T-cell (primary cell): Measurements from ENCODE around the gene KCNMA1. TPM values are rescaled to one million over a fixed set of nuclear protein-coding genes. Genes with fewer than 3 reads are reported as not detected.

Experiments
- ATAC-seq, 4 experiments: fragments of 200-7000 bp in 3 of 4; fragments of 150-1000 bp in 1 of 4; cut with Tn5 transposase; replicated peaks in 1 of 4; 1 replicate in 3 of 4; 2 replicates in 1 of 4; pipeline ENCODE4 v1.10.0; 2021; ENCODE audit warnings: moderate library complexity in 3 of 4, mild to moderate bottlenecking in 2 of 4, moderate number of reproducible peaks in 1 of 4
- CTCF ChIA-PET, 2 donors: fragments of 300-600 bp; sonication (Branson Sonifier 250); formaldehyde crosslinking; loops; one replicate each; lab custom pipeline; 2022; ENCODE audit warnings: antibody characterized with exemption in 2 of 2; lab: Charles Lee
- POLR2A ChIA-PET, 2 donors: fragments of 300-600 bp; sonication (Branson Sonifier 250); formaldehyde crosslinking; loops; one replicate each; lab custom pipeline; 2022; ENCODE audit warnings: antibody characterized with exemption in 2 of 2; lab: Charles Lee
- DNase-seq, 35 experiments: peaks; one replicate each; pipeline versions ENCODE4 v3.0.0 to v3.0.0-alpha.2; 2013 to 2023
- H3K27ac ChIP-seq: one replicate; pipeline ENCODE4 v1.5.1; 2013; ENCODE audit warnings: low read length
- H3K27me3 ChIP-seq, 2 experiments: replicated peaks in 1 of 2; 1 replicate in 1 of 2; 2 replicates in 1 of 2; pipeline versions ENCODE4 v1.6.1 to v1.7.0; 2013; ENCODE audit warnings: low read length in 1 of 2, mixed read lengths in 1 of 2; ENCODE audit not compliant: control insufficient read depth in 2 of 2, insufficient read depth in 2 of 2; ENCODE audit errors: extremely low read depth in 1 of 2
- H3K36me3 ChIP-seq, 2 donors: 1 replicate in 1 of 2; 2 replicates in 1 of 2; pipeline versions ENCODE4 v1.6.1 to v1.7.0; 2013; ENCODE audit warnings: low read length in 1 of 2; ENCODE audit not compliant: control insufficient read depth in 2 of 2, insufficient read depth in 1 of 2; ENCODE audit errors: extremely low read depth in 1 of 2
- H3K4me1 ChIP-seq, 2 experiments: 1 replicate in 1 of 2; 2 replicates in 1 of 2; pipeline versions ENCODE4 v1.6.1 to v1.7.0; 2013; ENCODE audit warnings: low read length in 2 of 2, mixed read lengths in 1 of 2; ENCODE audit not compliant: insufficient read depth in 2 of 2, control insufficient read depth in 1 of 2; ENCODE audit errors: extremely low read depth in 1 of 2
- H3K4me3 ChIP-seq, 2 donors: 1 replicate in 1 of 2; 2 replicates in 1 of 2; pipeline versions ENCODE4 v1.5.1 to v1.7.0; 2013; ENCODE audit warnings: mild to moderate bottlenecking in 2 of 2, low read length in 1 of 2, moderate library complexity in 1 of 2; ENCODE audit not compliant: control insufficient read depth in 1 of 2; ENCODE audit errors: extremely low read depth in 1 of 2
- H3K9me3 ChIP-seq: 2 replicates; pipeline ENCODE4 v1.7.0; 2013
- H3K27ac Mint-ChIP-seq, 2 donors: one replicate each; pipeline ENCODE4 v1.8.0; 2020 to 2021; ENCODE audit warnings: mild to moderate bottlenecking in 2 of 2, mixed read lengths in 2 of 2
- H3K27me3 Mint-ChIP-seq, 2 donors: one replicate each; pipeline ENCODE4 v1.8.0; 2021 to 2022; ENCODE audit warnings: mixed read lengths in 2 of 2
- H3K36me3 Mint-ChIP-seq: one replicate; pipeline ENCODE4 v1.8.0; 2021; ENCODE audit warnings: mixed read lengths
- H3K4me1 Mint-ChIP-seq, 3 donors: one replicate each; pipeline ENCODE4 v1.8.0; 2020 to 2022; ENCODE audit warnings: mixed read lengths in 3 of 3, mild to moderate bottlenecking in 1 of 3
- H3K4me3 Mint-ChIP-seq, 3 donors: one replicate each; pipeline ENCODE4 v1.8.0; 2020 to 2022; ENCODE audit warnings: mild to moderate bottlenecking in 3 of 3, mixed read lengths in 3 of 3, moderate library complexity in 3 of 3
- H3K9me3 Mint-ChIP-seq, 3 donors: one replicate each; pipeline ENCODE4 v1.8.0; 2020 to 2022; ENCODE audit warnings: mixed read lengths in 3 of 3
- WGBS: methylation state at CpG from one replicate; pipeline ENCODE4 v1.1.5; 2013; ENCODE audit warnings: missing lambda C conversion rate; ENCODE audit not compliant: insufficient coverage; 5-methylcytosine and 5-hydroxymethylcytosine counted together
- total RNA-seq, 35 experiments: library from RNA in 6 of 35; stranded (reverse) in 6 of 35; fragments of 120-200 nt in 1 of 35; gene quantifications; one replicate each; pipeline versions ENCODE4 v1.2.1 to v1.2.4 and lab custom pipeline; 2013 to 2026

The KCNMA1 gene
- total RNA-seq, 5 donors from 2014 or later (not counting 1 experiment from before 2014, with no cell fraction given): 0.14 to 1.6 (median 0.60) TPM

DNA sequence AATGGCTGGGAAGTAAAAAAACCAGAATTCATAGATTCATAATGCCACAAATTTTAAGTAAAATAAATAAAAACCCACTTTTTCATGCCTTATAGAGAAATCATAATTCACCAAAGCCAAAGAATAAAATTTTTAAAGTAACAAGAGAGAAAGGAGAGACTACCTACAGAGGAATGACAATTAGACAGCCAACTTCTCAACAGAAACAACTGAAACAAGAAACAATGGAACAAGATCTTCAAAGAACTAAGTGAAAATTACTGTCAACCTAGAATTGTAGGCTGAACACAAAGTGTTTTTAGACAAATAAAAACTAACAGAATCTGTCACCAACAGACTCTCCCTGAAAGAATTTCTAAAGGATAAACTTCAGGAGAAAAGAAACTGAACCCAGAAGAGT is 15.6 kb upstream of the KCNMA1 start:
- H3K27me3 Mint-ChIP-seq: peaks cover 18 to 25% of the 10 kb centered on the region in 2 donors
- no peaks in the 10 kb centered on the region for H3K4me1 Mint-ChIP-seq
- H3K27ac Mint-ChIP-seq: no peak overlapping the region
- ChIA-PET CTCF (no interaction called here), POLR2A (no interaction called here)
- Histone ChIP-seq H3K4me1 (no peaks in the 10 kb centered on the region), H3K36me3 (no peaks in the 10 kb centered on the region), H3K27me3 (peaks cover 0 to 12% of the 10 kb centered on the region in 2 experiments), H3K9me3 (no peaks in the 10 kb centered on the region), H3K4me3 (no peak overlapping the region), H3K27ac (no peak overlapping the region)
- H3K4me3 Mint-ChIP-seq: no peak overlapping the region
- ATAC-seq (no peak), DNase-seq (no peak)
- no peaks in the 10 kb centered on the region for H3K36me3 Mint-ChIP-seq
- H3K9me3 Mint-ChIP-seq: peaks cover 3 to 16% (median 4%) of the 10 kb centered on the region in 3 donors

DNA sequence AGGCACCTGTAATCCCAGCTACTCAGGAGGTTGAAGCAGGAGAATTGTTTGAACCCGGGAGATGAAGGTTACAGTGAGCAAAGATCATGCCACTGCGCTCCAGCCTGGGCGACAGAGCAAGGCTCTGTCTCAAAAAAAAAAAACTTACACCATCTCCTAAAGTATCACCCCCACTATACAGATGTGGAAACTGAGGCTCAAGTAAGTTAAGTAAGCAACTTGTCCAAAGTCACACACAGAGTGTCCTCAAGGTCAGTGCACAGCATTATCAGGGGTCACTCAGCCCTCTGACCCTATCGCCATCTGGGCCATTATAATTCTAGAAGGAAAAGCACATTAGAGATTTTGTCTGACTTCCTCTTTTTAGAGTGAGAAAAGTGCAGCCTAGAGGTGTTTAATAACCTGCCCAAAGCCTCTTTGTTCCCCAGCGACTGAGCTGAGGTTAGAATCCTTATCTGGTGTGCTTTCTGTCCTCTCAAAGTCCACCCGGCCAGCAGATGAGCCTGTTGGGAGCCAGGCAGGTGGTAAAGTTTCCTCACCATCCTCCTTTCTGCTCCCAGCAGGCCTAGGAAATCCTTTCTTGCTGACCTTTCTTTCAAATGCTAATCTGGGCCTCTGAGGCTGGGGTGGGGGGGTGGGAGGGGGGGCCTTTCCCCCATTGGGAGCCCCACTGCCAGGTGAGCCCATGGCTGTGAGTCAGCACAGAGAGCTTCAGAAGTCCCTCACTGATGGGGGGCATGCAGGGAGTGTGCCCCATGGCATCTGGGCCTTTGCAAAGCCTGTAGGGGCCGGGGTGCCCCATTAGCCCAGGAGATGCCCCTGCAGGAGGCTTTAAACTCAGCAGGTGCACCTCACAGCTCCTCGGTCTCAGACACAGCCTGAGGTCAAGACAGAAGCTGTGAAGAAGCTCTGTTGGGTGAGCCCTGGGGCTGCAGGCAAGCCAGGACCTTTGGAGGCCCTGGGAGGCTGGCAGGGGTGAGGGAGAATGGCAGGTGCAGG is 12.0 kb upstream of the KCNMA1 start:
- ATAC-seq (no peak), DNase-seq (no peak)
- ChIA-PET POLR2A (no interaction called here), CTCF (interaction anchor here in 1 of 2 donors (0.6 kb wide), 1 partner anchor 477 kb away, joined by 3 read pairs; no protein-coding TSS in a partner anchor)
- H3K9me3 Mint-ChIP-seq: peaks cover 3 to 16% (median 4%) of the 10 kb centered on the region in 3 donors
- H3K27ac ChIP-seq: no peak overlapping the region
- no peaks in the 10 kb centered on the region for H3K4me1 Mint-ChIP-seq
- H3K27me3 Mint-ChIP-seq: peaks cover 20 to 31% of the 10 kb centered on the region in 2 donors
- no peak overlapping the region for H3K4me3 ChIP-seq
- no peaks in the 10 kb centered on the region for H3K9me3 ChIP-seq
- H3K36me3 ChIP-seq: no peaks in the 10 kb centered on the region
- H3K4me3 Mint-ChIP-seq: no peak overlapping the region
- H3K27ac Mint-ChIP-seq: no peak overlapping the region
- H3K36me3 Mint-ChIP-seq: no peaks in the 10 kb centered on the region
- no peaks in the 10 kb centered on the region for H3K4me1 ChIP-seq
- WGBS: 72% methylated on average over 5 of the region's 8 CpGs
- H3K27me3 ChIP-seq: peaks cover 0 to 15% of the 10 kb centered on the region in 2 experiments

DNA sequence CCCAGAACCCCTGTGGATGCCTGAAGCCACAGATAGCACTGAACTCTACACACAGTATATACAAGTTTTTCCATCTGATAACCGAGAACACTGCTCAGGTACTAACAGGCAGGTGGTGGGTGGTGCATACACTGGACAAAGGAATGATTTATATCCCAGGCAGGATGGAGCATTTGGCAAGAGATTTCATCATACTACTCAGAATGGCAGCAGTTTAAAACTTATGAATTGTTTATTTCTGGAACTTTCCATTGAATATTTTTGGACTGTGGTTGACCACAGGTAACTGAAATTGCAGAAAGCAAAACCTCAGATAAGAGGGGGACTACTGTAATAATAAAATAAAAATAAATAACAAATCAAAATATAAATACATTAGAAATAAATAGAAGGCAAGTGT is 10.9 kb upstream of the KCNMA1 start:
- Mint-ChIP-seq H3K36me3 (no peaks in the 10 kb centered on the region), H3K27ac (no peak overlapping the region), H3K4me1 (no peaks in the 10 kb centered on the region), H3K27me3 (peaks cover 20 to 27% of the 10 kb centered on the region in 2 donors), H3K4me3 (no peak overlapping the region), H3K9me3 (peaks cover 2 to 13% (median 4%) of the 10 kb centered on the region in 3 donors)
- Histone ChIP-seq H3K4me3 (no peak overlapping the region), H3K4me1 (no peaks in the 10 kb centered on the region), H3K9me3 (no peaks in the 10 kb centered on the region), H3K27me3 (peaks cover 0 to 15% of the 10 kb centered on the region in 2 experiments), H3K27ac (no peak overlapping the region), H3K36me3 (no peaks in the 10 kb centered on the region)
- WGBS: no CpG with 5 or more reads among the region's 1 CpG
- ATAC-seq (no peak), DNase-seq (no peak)
- ChIA-PET POLR2A (no interaction called here), CTCF (interaction anchor here (0.6 kb wide), 2 partner anchors 37 to 476 kb away, joined by 3 to 5 read pairs; no protein-coding TSS in a partner anchor)

DNA sequence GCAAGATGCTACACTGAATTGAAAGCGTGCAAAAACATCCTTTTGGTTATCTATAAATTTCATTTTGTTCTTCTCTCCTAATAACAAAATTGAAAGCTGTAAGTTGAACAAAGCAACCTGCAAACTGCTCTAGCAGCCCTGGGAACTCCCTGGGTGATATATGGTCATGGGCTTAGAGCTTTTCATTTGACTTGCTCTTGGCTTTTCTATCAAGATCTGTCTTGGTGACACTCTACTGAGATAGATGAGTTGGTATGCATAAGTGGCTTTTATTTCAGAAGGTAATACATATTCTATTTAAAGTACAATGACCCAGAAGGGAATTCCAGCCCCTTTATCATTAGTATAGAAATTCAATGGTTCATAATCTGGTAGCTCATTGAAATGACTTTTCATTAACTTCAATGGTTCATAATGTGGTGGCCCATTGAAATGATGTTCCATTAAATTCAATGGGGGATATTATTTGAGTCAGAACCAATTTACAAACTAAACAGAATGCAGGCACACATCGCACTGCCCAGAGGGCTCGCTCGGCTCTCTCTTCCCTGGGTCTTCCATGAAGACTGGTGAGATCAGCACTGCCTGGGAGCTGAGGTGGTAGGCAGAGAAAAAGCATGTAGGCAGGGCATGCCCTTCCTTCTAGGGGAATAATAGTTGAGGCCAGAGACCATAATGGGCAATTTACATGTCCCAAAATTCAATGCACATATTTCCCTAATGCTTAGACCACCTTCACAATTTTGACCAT is 10.1 kb upstream of the KCNMA1 start:
- Histone ChIP-seq H3K4me1 (no peaks in the 10 kb centered on the region), H3K9me3 (no peaks in the 10 kb centered on the region), H3K27me3 (peaks cover 0 to 15% of the 10 kb centered on the region in 2 experiments), H3K4me3 (no peak overlapping the region), H3K27ac (no peak overlapping the region), H3K36me3 (no peaks in the 10 kb centered on the region)
- DNase-seq (no peak), ATAC-seq (no peak)
- no peaks in the 10 kb centered on the region for H3K36me3 Mint-ChIP-seq
- H3K9me3 Mint-ChIP-seq: peaks cover 0 to 8% (median 0%) of the 10 kb centered on the region in 3 donors
- no CpG with 5 or more reads among the region's 4 CpGs for WGBS
- POLR2A ChIA-PET: no interaction called here
- H3K4me3 Mint-ChIP-seq: no peak overlapping the region
- CTCF ChIA-PET: interaction anchor here (0.5 to 1.6 kb wide), 3 partner anchors 38 to 474 kb away, joined by 3 to 6 read pairs (median 5); no protein-coding TSS in a partner anchor
- no peaks in the 10 kb centered on the region for H3K4me1 Mint-ChIP-seq
- no peak overlapping the region for H3K27ac Mint-ChIP-seq
- peaks cover 20 to 27% of the 10 kb centered on the region in 2 donors for H3K27me3 Mint-ChIP-seq

DNA sequence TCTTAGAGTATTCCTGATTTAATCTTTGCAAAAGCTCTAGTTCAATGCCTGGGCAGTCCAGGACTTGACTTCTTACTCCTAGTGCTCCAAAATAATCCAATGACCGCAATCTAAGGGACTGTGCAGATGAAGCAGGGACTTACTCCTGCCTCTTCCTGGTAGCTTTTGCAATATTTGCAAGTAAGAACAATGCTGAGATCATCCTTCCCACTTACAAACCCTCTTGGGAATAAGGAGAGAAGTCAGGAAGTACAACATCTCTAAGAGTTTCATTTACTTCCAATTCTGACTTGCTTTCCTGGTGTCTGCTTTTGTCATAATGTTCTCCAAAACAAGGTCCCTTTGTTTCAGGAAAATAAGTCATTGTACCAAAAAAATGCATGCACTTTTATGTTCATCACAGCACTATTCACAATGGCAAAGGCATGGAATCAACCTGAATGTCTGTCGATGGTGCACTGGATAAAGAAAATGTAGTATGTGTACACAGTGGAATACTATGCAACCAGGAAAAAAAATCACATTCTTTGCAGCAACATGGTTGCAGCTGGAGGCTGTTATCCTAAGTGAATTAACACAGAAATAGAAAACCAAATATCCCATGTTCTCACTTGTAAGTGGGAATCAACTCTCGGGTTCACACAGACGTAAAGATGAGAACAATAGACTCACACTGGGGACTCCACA is 7.1 kb upstream of the KCNMA1 start:
- H3K27me3 ChIP-seq: peaks cover 2 to 17% of the 10 kb centered on the region in 2 experiments
- H3K4me3 Mint-ChIP-seq: no peak overlapping the region
- H3K27me3 Mint-ChIP-seq: peaks cover 22 to 42% of the 10 kb centered on the region in 2 donors
- no peaks in the 10 kb centered on the region for H3K36me3 Mint-ChIP-seq
- H3K4me1 ChIP-seq: no peaks in the 10 kb centered on the region
- peaks cover 0 to 4% (median 0%) of the 10 kb centered on the region in 3 donors for H3K4me1 Mint-ChIP-seq
- ATAC-seq (no peak), DNase-seq (no peak)
- H3K27ac Mint-ChIP-seq: no peak overlapping the region
- CTCF ChIA-PET: interaction anchor here (1.0 to 2.1 kb wide), 5 partner anchors 9 to 479 kb away, joined by 3 to 19 read pairs (median 7); no protein-coding TSS in a partner anchor
- WGBS: no CpG with 5 or more reads among the region's 4 CpGs
- H3K9me3 ChIP-seq: no peaks in the 10 kb centered on the region
- POLR2A ChIA-PET: no interaction called here
- no peaks in the 10 kb centered on the region for H3K9me3 Mint-ChIP-seq
- H3K36me3 ChIP-seq: no peaks in the 10 kb centered on the region
- no peak overlapping the region for H3K4me3 ChIP-seq
- H3K27ac ChIP-seq: no peak overlapping the region
